ENCODE results near the gene LPP.

LPP gene

GRCh38 chr3:188531210-188531609, 377.3 kb downstream of the LPP start:
- TF ChIP-seq CTCF (IDR thresholded peaks at IDR 0.05; ENCODE audit: insufficient read depth, low read length): no peak
- DNase-seq (ENCODE audit: low read depth in 1 of 2, low spot score in 1 of 2): no peak
- no peaks in the 10 kb centered on the region for H3K27me3 ChIP-seq (ENCODE audit: insufficient read depth, poor library complexity, severe bottlenecking)
- no peak overlapping the region for H3K4me3 ChIP-seq (replicated peaks; ENCODE audit: insufficient read depth, low read length)
- H3K27ac ChIP-seq (replicated peaks): no peak overlapping the region

GRCh38 chr3:188533172-188533571, 379.2 kb downstream of the LPP start:
- no peak for DNase-seq (ENCODE audit: low read depth in 1 of 2, low spot score in 1 of 2)
- H3K27ac ChIP-seq (replicated peaks): no peak overlapping the region
- H3K27me3 ChIP-seq (ENCODE audit: insufficient read depth, poor library complexity, severe bottlenecking): no peaks in the 10 kb centered on the region
- H3K4me3 ChIP-seq (replicated peaks; ENCODE audit: insufficient read depth, low read length): no peak overlapping the region
- TF ChIP-seq GABPA (IDR thresholded peaks at IDR 0.05; ENCODE audit: low read depth): no peak

- Histone ChIP-seq H3K27ac (replicated peaks) (no peak overlapping the region), H3K4me3 (replicated peaks; ENCODE audit: insufficient read depth, low read length) (no peak overlapping the region), H3K27me3 (ENCODE audit: insufficient read depth, poor library complexity, severe bottlenecking) (no peaks in the 10 kb centered on the region)
- DNase-seq (ENCODE audit: low read depth in 1 of 2, low spot score in 1 of 2): no peak
- no peak for TF ChIP-seq SPI1 (IDR thresholded peaks at IDR 0.05; ENCODE audit: borderline replicate concordance, low read depth)
- no peak for TF ChIP-seq CTCF (IDR thresholded peaks at IDR 0.05; ENCODE audit: insufficient read depth, low read length)
- TF ChIP-seq REST (IDR thresholded peaks at IDR 0.05; ENCODE audit: insufficient replicate concordance, low read depth): no peak
- TF ChIP-seq GABPA (IDR thresholded peaks at IDR 0.05; ENCODE audit: low read depth): no peak
- TF ChIP-seq POLR2AphosphoS5 (IDR thresholded peaks at IDR 0.05; ENCODE audit: low read depth): no peak
Measured at GRCh38 chr3:188533612-188534357, 379.8 kb downstream of the LPP start.

- no peaks in the 10 kb centered on the region for H3K27me3 ChIP-seq (ENCODE audit: insufficient read depth, poor library complexity, severe bottlenecking)
- DNase-seq (ENCODE audit: low read depth in 1 of 2, low spot score in 1 of 2): no peak
- TF ChIP-seq REST (IDR thresholded peaks at IDR 0.05; ENCODE audit: insufficient replicate concordance, low read depth): no peak
- TF ChIP-seq SPI1 (IDR thresholded peaks at IDR 0.05; ENCODE audit: borderline replicate concordance, low read depth): no peak
- no peak for TF ChIP-seq GABPA (IDR thresholded peaks at IDR 0.05; ENCODE audit: low read depth)
- TF ChIP-seq POLR2AphosphoS5 (IDR thresholded peaks at IDR 0.05; ENCODE audit: low read depth): no peak
- no peak for TF ChIP-seq CTCF (IDR thresholded peaks at IDR 0.05; ENCODE audit: insufficient read depth, low read length)
- no peak overlapping the region for H3K27ac ChIP-seq (replicated peaks)
- no peak overlapping the region for H3K4me3 ChIP-seq (replicated peaks; ENCODE audit: insufficient read depth, low read length)
Measured at GRCh38 chr3:188534633-188535032, 380.7 kb downstream of the LPP start.
